ENCODE results near the gene COX6B2.

The COX6B2 gene

GRCh38 chr19:55391702-55392615 is 37.4 kb upstream of the COX6B2 start:
- Histone ChIP-seq H3K36me3 (ENCODE audit: insufficient read depth, insufficient read length, low read length) (peaks cover 45% of the 10 kb centered on the region), H3K4me3 (ENCODE audit: insufficient read length, low read depth) (no peak overlapping the region), H3K9ac (ENCODE audit: insufficient read length, low read depth) (peak overlapping the region; percentile 21), H3K4me1 (ENCODE audit: insufficient read depth, insufficient read length) (peaks cover 39% of the 10 kb centered on the region), H3K9me3 (ENCODE audit: insufficient read depth, low read length) (no peaks in the 10 kb centered on the region), H3K27me3 (ENCODE audit: insufficient read depth, insufficient read length) (no peaks in the 10 kb centered on the region)
- TF ChIP-seq ZNF274 (IDR thresholded peaks at IDR 0.05; ENCODE audit: low read depth, low read length) (no peak), SUZ12 (IDR thresholded peaks at IDR 0.05; ENCODE audit: extremely low read depth, insufficient read depth, insufficient read length) (no peak), YY1 (IDR thresholded peaks at IDR 0.05; ENCODE audit: insufficient read depth, insufficient read length) (no peak)
- DNase-seq (ENCODE audit: low read depth, low spot score), result no peak

- Histone ChIP-seq H3K4me1 (ENCODE audit: insufficient read depth, insufficient read length) (peaks cover 39% of the 10 kb centered on the region), H3K36me3 (ENCODE audit: insufficient read depth, insufficient read length, low read length) (peaks cover 52% of the 10 kb centered on the region), H3K9ac (ENCODE audit: insufficient read length, low read depth) (no peak overlapping the region), H3K9me3 (ENCODE audit: insufficient read depth, low read length) (no peaks in the 10 kb centered on the region), H3K27me3 (ENCODE audit: insufficient read depth, insufficient read length) (no peaks in the 10 kb centered on the region), H3K4me3 (ENCODE audit: insufficient read length, low read depth) (no peak overlapping the region)
- DNase-seq (ENCODE audit: low read depth, low spot score), result no peak
- TF ChIP-seq SUZ12 (IDR thresholded peaks at IDR 0.05; ENCODE audit: extremely low read depth, insufficient read depth, insufficient read length) (no peak), YY1 (IDR thresholded peaks at IDR 0.05; ENCODE audit: insufficient read depth, insufficient read length) (no peak), ZNF274 (IDR thresholded peaks at IDR 0.05; ENCODE audit: low read depth, low read length) (no peak)
Measured at GRCh38 chr19:55391191-55391670, 36.7 kb upstream of the COX6B2 start.

- H3K4me3 ChIP-seq (ENCODE audit: insufficient read length, low read depth), result no peak overlapping the region
- peak overlapping the region; percentile 42 for H3K9ac ChIP-seq (ENCODE audit: insufficient read length, low read depth)
- no peak for DNase-seq (ENCODE audit: low read depth, low spot score)
- peaks cover 56% of the 10 kb centered on the region for H3K36me3 ChIP-seq (ENCODE audit: insufficient read depth, insufficient read length, low read length)
- TF ChIP-seq SUZ12 (IDR thresholded peaks at IDR 0.05; ENCODE audit: extremely low read depth, insufficient read depth, insufficient read length) (no peak), YY1 (IDR thresholded peaks at IDR 0.05; ENCODE audit: insufficient read depth, insufficient read length) (no peak), ZNF274 (IDR thresholded peaks at IDR 0.05; ENCODE audit: low read depth, low read length) (no peak)
- peaks cover 39% of the 10 kb centered on the region for H3K4me1 ChIP-seq (ENCODE audit: insufficient read depth, insufficient read length)
- no peaks in the 10 kb centered on the region for H3K9me3 ChIP-seq (ENCODE audit: insufficient read depth, low read length)
- H3K27me3 ChIP-seq (ENCODE audit: insufficient read depth, insufficient read length), result no peaks in the 10 kb centered on the region
Measured at GRCh38 chr19:55390461-55390880, 36.0 kb upstream of the COX6B2 start.

GRCh38 chr19:55389386-55390317 is 35.1 kb upstream of the COX6B2 start:
- Histone ChIP-seq H3K4me1 (ENCODE audit: insufficient read depth, insufficient read length) (peaks cover 41% of the 10 kb centered on the region), H3K9ac (ENCODE audit: insufficient read length, low read depth) (peak overlapping the region; percentile 71)
- DNase-seq (ENCODE audit: low read depth, low spot score), result no peak

GRCh38 chr19:55387736-55388497 is 33.4 kb upstream of the COX6B2 start:
- Histone ChIP-seq H3K4me1 (ENCODE audit: insufficient read depth, insufficient read length) (peaks cover 43% of the 10 kb centered on the region), H3K4me3 (ENCODE audit: insufficient read length, low read depth) (peak overlapping the region; percentile 97), H3K36me3 (ENCODE audit: insufficient read depth, insufficient read length, low read length) (peaks cover 56% of the 10 kb centered on the region), H3K27me3 (ENCODE audit: insufficient read depth, insufficient read length) (peaks cover under 1% of the 10 kb centered on the region), H3K9ac (ENCODE audit: insufficient read length, low read depth) (peak overlapping the region; percentile 99), H3K9me3 (ENCODE audit: insufficient read depth, low read length) (no peaks in the 10 kb centered on the region)
- no peak for TF ChIP-seq ZNF274 (IDR thresholded peaks at IDR 0.05; ENCODE audit: low read depth, low read length)
- TF ChIP-seq YY1 (IDR thresholded peaks at IDR 0.05; ENCODE audit: insufficient read depth, insufficient read length), result no peak
- TF ChIP-seq SUZ12 (IDR thresholded peaks at IDR 0.05; ENCODE audit: extremely low read depth, insufficient read depth, insufficient read length), result no peak
- DNase-seq (ENCODE audit: low read depth, low spot score), result no peak

More at GRCh38 chr19:55389386-55390317, 35.1 kb upstream of the COX6B2 start:
- TF ChIP-seq YY1 (IDR thresholded peaks at IDR 0.05; ENCODE audit: insufficient read depth, insufficient read length) (no peak), SUZ12 (IDR thresholded peaks at IDR 0.05; ENCODE audit: extremely low read depth, insufficient read depth, insufficient read length) (no peak), ZNF274 (IDR thresholded peaks at IDR 0.05; ENCODE audit: low read depth, low read length) (no peak)
- Histone ChIP-seq H3K4me3 (ENCODE audit: insufficient read length, low read depth) (peak overlapping the region; percentile 6), H3K9me3 (ENCODE audit: insufficient read depth, low read length) (no peaks in the 10 kb centered on the region), H3K36me3 (ENCODE audit: insufficient read depth, insufficient read length, low read length) (peaks cover 56% of the 10 kb centered on the region), H3K27me3 (ENCODE audit: insufficient read depth, insufficient read length) (no peaks in the 10 kb centered on the region)

- TF ChIP-seq YY1 (IDR thresholded peaks at IDR 0.05; ENCODE audit: insufficient read depth, insufficient read length) (no peak), SUZ12 (IDR thresholded peaks at IDR 0.05; ENCODE audit: extremely low read depth, insufficient read depth, insufficient read length) (no peak), ZNF274 (IDR thresholded peaks at IDR 0.05; ENCODE audit: low read depth, low read length) (no peak)
Measured at GRCh38 chr19:55386493-55386971, 32.0 kb upstream of the COX6B2 start.

More at GRCh38 chr19:55386493-55386971, 32.0 kb upstream of the COX6B2 start:
- Histone ChIP-seq H3K4me3 (ENCODE audit: insufficient read length, low read depth) (peak overlapping the region; percentile 97), H3K27me3 (ENCODE audit: insufficient read depth, insufficient read length) (peaks cover 12% of the 10 kb centered on the region), H3K9me3 (ENCODE audit: insufficient read depth, low read length) (no peaks in the 10 kb centered on the region), H3K4me1 (ENCODE audit: insufficient read depth, insufficient read length) (peaks cover 36% of the 10 kb centered on the region), H3K36me3 (ENCODE audit: insufficient read depth, insufficient read length, low read length) (peaks cover 56% of the 10 kb centered on the region), H3K9ac (ENCODE audit: insufficient read length, low read depth) (peak overlapping the region; percentile 99)
- no peak for DNase-seq (ENCODE audit: low read depth, low spot score)

Measured in NT2/D1 (cell line).